GM23338 (cell line): ENCODE measurements around the gene PSMD5. TPM values are rescaled to one million over a fixed set of nuclear protein-coding genes. Genes with fewer than 3 reads are reported as not detected.

ENCODE experiments used
- ATAC-seq: fragments of 200-7000 bp; cut with Tn5 transposase; 3 replicates; pipeline ENCODE4 v1.9.1; 2020
- DNase-seq: peaks from one replicate; pipeline ENCODE4 v3.0.0-alpha.2; 2015; ENCODE audit warnings: low spot score
- H2AFZ ChIP-seq: fragments of 200-600 bp; sonication (generic); 2 replicates; pipeline ENCODE4 v1.8.0; 2016; ENCODE audit warnings: antibody characterized with exemption, mild to moderate bottlenecking, moderate library complexity
- H3F3A ChIP-seq: fragments of 200-600 bp; sonication (generic); replicated peaks from 2 replicates; pipeline ENCODE4 v1.8.0; 2017; ENCODE audit warnings: antibody characterized with exemption, mixed run types, low read depth
- H3K27ac ChIP-seq: fragments of 200-600 bp; sonication (generic); 2 replicates; pipeline ENCODE4 v1.6.1; 2016; ENCODE audit warnings: low read depth
- H3K27me3 ChIP-seq: fragments of 200-600 bp; sonication (generic); 2 replicates; pipeline ENCODE4 v1.8.0; 2016; ENCODE audit warnings: mild to moderate bottlenecking, mixed run types, moderate library complexity; ENCODE audit not compliant: insufficient read depth
- H3K36me3 ChIP-seq: fragments of 200-600 bp; sonication (generic); 2 replicates; pipeline ENCODE4 v1.8.0; 2016; ENCODE audit warnings: mild to moderate bottlenecking; ENCODE audit not compliant: insufficient read depth
- H3K4me1 ChIP-seq: fragments of 200-600 bp; sonication (generic); 2 replicates; pipeline ENCODE4 v1.8.0; 2016; ENCODE audit warnings: mild to moderate bottlenecking, moderate library complexity; ENCODE audit not compliant: insufficient read depth
- H3K4me2 ChIP-seq: fragments of 200-600 bp; sonication (generic); 2 replicates; pipeline ENCODE4 v1.7.1; 2017; ENCODE audit warnings: mixed run types
- H3K4me3 ChIP-seq: fragments of 200-600 bp; sonication (generic); 2 replicates; pipeline ENCODE4 v1.6.1; 2016; ENCODE audit warnings: mixed run types
- H3K79me2 ChIP-seq: fragments of 200-600 bp; sonication (generic); replicated peaks from 2 replicates; pipeline ENCODE4 v1.8.0; 2017; ENCODE audit warnings: mild to moderate bottlenecking; ENCODE audit not compliant: insufficient read depth
- H3K9me2 ChIP-seq: fragments of 200-600 bp; sonication (generic); 2 replicates; pipeline ENCODE4 v1.8.0; 2017; ENCODE audit not compliant: insufficient read depth
- H4K20me1 ChIP-seq: fragments of 200-600 bp; sonication (generic); replicated peaks from 2 replicates; pipeline ENCODE4 v1.8.0; 2017; ENCODE audit warnings: mild to moderate bottlenecking; ENCODE audit not compliant: insufficient read depth
- H3K27ac Mint-ChIP-seq: 2 replicates; pipeline ENCODE4 v1.8.0; 2020; ENCODE audit warnings: inconsistent platforms, mild to moderate bottlenecking, moderate library complexity, mixed read lengths
- H3K27me3 Mint-ChIP-seq: 3 replicates; pipeline ENCODE4 v1.8.0; 2022; ENCODE audit warnings: low read depth, mild to moderate bottlenecking, moderate library complexity, mixed read lengths, inconsistent platforms; ENCODE audit not compliant: insufficient read depth, poor library complexity
- H3K36me3 Mint-ChIP-seq: 3 replicates; pipeline ENCODE4 v1.8.0; 2021; ENCODE audit warnings: low read depth, mild to moderate bottlenecking, inconsistent platforms, moderate library complexity, mixed read lengths
- H3K4me1 Mint-ChIP-seq: 3 replicates; pipeline ENCODE4 v1.8.0; 2020; ENCODE audit warnings: mild to moderate bottlenecking, inconsistent platforms, mixed read lengths
- H3K4me3 Mint-ChIP-seq: 3 replicates; pipeline ENCODE4 v1.8.0; 2021; ENCODE audit warnings: moderate library complexity, mild to moderate bottlenecking, inconsistent platforms, mixed read lengths
- H3K9me3 Mint-ChIP-seq: 3 replicates; pipeline ENCODE4 v1.8.0; 2020; ENCODE audit warnings: moderate library complexity, mild to moderate bottlenecking, inconsistent platforms, mixed read lengths
- CREB1 ChIP-seq: fragments of 250-450 bp; sonication (Bioruptor Pico); IDR thresholded peaks from 2 replicates; pipeline ENCODE4 v1.5.0; 2020; ENCODE audit warnings: low read depth, mild to moderate bottlenecking, moderate library complexity
- ETS1 ChIP-seq: IDR thresholded peaks from 2 replicates; pipeline ENCODE4 v1.6.1; 2016; ENCODE audit warnings: antibody characterized with exemption
- EZH2 ChIP-seq: fragments of 200-600 bp; sonication (generic); IDR thresholded peaks from one replicate; pipeline ENCODE4 v1.8.0; 2017; ENCODE audit warnings: antibody characterized with exemption, mild to moderate bottlenecking, low read depth; ENCODE audit not compliant: unreplicated experiment
- EZH2phosphoT487 ChIP-seq: fragments of 200-600 bp; sonication (generic); IDR thresholded peaks from one replicate; pipeline ENCODE4 v1.8.1; 2018; ENCODE audit warnings: antibody characterized with exemption; ENCODE audit not compliant: unreplicated experiment
- JUNB ChIP-seq: IDR thresholded peaks from one replicate; pipeline ENCODE4 v1.6.1; 2016; ENCODE audit warnings: antibody characterized with exemption; ENCODE audit not compliant: unreplicated experiment
- NANOG ChIP-seq: IDR thresholded peaks from 2 replicates; pipeline ENCODE4 v1.6.1; 2016; ENCODE audit warnings: antibody characterized with exemption, borderline replicate concordance
- POLR2AphosphoS5 ChIP-seq: IDR thresholded peaks from 2 replicates; pipeline ENCODE4 v1.6.1; 2016; ENCODE audit warnings: antibody characterized with exemption, low read depth
- STAT1 ChIP-seq: IDR thresholded peaks from one replicate; pipeline ENCODE4 v1.6.1; 2016; ENCODE audit warnings: antibody characterized with exemption; ENCODE audit not compliant: unreplicated experiment
- ZNF114 ChIP-seq: fragments of 250-450 bp; sonication (Bioruptor Pico); IDR thresholded peaks from 2 replicates; pipeline ENCODE4 v1.5.0; 2020; ENCODE audit warnings: mild to moderate bottlenecking, moderate library complexity
- ZNF331 ChIP-seq: fragments of 250-450 bp; sonication (Bioruptor Pico); IDR thresholded peaks from 2 replicates; pipeline ENCODE4 v1.5.0; 2020; ENCODE audit warnings: low read depth, mild to moderate bottlenecking, moderate library complexity
- ZNF462 ChIP-seq: fragments of 250-450 bp; sonication (Bioruptor Pico); IDR thresholded peaks from 2 replicates; pipeline ENCODE4 v1.5.0; 2020; ENCODE audit warnings: mild to moderate bottlenecking, moderate library complexity
- polyA plus RNA-seq: library from polyadenylated mRNA; unstranded; fragments of >200 nt; fragmentation: Nextera tagmentation; extraction: Ambion mirVana; gene quantifications from 2 replicates; pipeline ENCODE4 v1.2.1, GENCODE V29; 2016
- total RNA-seq: library from RNA; depleted of rRNA; stranded (reverse); fragments of >200 nt; shearing (Covaris generic); gene quantifications from 2 replicates; pipeline ENCODE4 v1.2.3, GENCODE V29; 2014
- TF ChIP-seq, protein P1 (sequence below): IDR thresholded peaks from one replicate; pipeline ENCODE4 v1.6.1; 2018; ENCODE audit warnings: antibody characterized with exemption; ENCODE audit not compliant: unreplicated experiment
- TF ChIP-seq, protein P2 (sequence below), 2 experiments: fragments of 200-600 bp in 1 of 2; sonication (generic) in 1 of 2; conservative IDR thresholded peaks; 2 replicates each; pipeline versions ENCODE4 v1.5.1 to v1.6.1; 2016 to 2017; ENCODE audit warnings: antibody characterized with exemption in 2 of 2, low read depth in 2 of 2, mild to moderate bottlenecking in 2 of 2, moderate library complexity in 1 of 2

PSMD5 gene
- total and polyA plus RNA-seq, 2 experiments from 2014 or later: 23.9 to 40.5 TPM

DNA sequence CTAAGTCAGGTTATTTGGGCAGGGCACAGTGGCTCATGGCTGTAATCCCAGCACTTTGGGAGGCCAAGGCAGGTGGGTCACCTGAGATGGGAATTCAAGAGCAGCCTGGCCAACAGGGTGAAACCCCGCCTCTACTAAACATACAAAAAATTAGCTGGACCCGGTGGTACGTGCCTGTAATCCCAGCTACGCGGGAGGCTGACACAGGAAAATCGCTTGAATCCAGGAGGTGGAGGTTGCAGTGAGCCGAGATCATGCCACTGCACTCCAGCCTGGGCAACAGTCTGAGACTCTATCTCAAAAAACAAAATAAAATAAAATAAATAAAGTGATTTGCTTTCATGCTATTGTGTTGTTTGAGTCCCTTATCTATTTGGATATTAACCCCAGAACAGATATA, 41.3 kb downstream of the PSMD5 start:
- no peak overlapping the region for H3K4me2 ChIP-seq
- H3K4me3 Mint-ChIP-seq: no peak overlapping the region
- TF ChIP-seq JUNB (no peak), EZH2 (no peak), STAT1 (no peak), NANOG (no peak), ZNF462 (CRISPR knock-in tag) (no peak), ZNF114 (CRISPR knock-in tag) (no peak), CREB1 (CRISPR knock-in tag) (no peak), POLR2AphosphoS5 (no peak), ZNF331 (CRISPR knock-in tag) (no peak), ETS1 (no peak), EZH2phosphoT487 (no peak)
- TF ChIP-seq, protein P1, sequence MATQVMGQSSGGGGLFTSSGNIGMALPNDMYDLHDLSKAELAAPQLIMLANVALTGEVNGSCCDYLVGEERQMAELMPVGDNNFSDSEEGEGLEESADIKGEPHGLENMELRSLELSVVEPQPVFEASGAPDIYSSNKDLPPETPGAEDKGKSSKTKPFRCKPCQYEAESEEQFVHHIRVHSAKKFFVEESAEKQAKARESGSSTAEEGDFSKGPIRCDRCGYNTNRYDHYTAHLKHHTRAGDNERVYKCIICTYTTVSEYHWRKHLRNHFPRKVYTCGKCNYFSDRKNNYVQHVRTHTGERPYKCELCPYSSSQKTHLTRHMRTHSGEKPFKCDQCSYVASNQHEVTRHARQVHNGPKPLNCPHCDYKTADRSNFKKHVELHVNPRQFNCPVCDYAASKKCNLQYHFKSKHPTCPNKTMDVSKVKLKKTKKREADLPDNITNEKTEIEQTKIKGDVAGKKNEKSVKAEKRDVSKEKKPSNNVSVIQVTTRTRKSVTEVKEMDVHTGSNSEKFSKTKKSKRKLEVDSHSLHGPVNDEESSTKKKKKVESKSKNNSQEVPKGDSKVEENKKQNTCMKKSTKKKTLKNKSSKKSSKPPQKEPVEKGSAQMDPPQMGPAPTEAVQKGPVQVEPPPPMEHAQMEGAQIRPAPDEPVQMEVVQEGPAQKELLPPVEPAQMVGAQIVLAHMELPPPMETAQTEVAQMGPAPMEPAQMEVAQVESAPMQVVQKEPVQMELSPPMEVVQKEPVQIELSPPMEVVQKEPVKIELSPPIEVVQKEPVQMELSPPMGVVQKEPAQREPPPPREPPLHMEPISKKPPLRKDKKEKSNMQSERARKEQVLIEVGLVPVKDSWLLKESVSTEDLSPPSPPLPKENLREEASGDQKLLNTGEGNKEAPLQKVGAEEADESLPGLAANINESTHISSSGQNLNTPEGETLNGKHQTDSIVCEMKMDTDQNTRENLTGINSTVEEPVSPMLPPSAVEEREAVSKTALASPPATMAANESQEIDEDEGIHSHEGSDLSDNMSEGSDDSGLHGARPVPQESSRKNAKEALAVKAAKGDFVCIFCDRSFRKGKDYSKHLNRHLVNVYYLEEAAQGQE: no peak
- TF ChIP-seq, protein P2, sequence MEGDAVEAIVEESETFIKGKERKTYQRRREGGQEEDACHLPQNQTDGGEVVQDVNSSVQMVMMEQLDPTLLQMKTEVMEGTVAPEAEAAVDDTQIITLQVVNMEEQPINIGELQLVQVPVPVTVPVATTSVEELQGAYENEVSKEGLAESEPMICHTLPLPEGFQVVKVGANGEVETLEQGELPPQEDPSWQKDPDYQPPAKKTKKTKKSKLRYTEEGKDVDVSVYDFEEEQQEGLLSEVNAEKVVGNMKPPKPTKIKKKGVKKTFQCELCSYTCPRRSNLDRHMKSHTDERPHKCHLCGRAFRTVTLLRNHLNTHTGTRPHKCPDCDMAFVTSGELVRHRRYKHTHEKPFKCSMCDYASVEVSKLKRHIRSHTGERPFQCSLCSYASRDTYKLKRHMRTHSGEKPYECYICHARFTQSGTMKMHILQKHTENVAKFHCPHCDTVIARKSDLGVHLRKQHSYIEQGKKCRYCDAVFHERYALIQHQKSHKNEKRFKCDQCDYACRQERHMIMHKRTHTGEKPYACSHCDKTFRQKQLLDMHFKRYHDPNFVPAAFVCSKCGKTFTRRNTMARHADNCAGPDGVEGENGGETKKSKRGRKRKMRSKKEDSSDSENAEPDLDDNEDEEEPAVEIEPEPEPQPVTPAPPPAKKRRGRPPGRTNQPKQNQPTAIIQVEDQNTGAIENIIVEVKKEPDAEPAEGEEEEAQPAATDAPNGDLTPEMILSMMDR (conservative IDR thresholded peaks at IDR 0.05; ENCODE audit: low read depth in 2 of 2): no peak
- no peaks in the 10 kb centered on the region for H3K36me3 ChIP-seq
- DNase-seq (no peak), ATAC-seq (no peak)
- H3K9me3 Mint-ChIP-seq: peaks cover 24% of the 10 kb centered on the region
- no peaks in the 10 kb centered on the region for H3K27me3 ChIP-seq
- H3K4me1 ChIP-seq: no peaks in the 10 kb centered on the region
- H3K36me3 Mint-ChIP-seq: peaks cover 15% of the 10 kb centered on the region
- no peaks in the 10 kb centered on the region for H3F3A ChIP-seq
- no peaks in the 10 kb centered on the region for H3K9me2 ChIP-seq
- peaks cover 1% of the 10 kb centered on the region for H3K27me3 Mint-ChIP-seq
- no peak overlapping the region for H3K4me3 ChIP-seq
- H2AFZ ChIP-seq: no peak overlapping the region
- no peak overlapping the region for H3K27ac ChIP-seq
- no peak overlapping the region for H3K27ac Mint-ChIP-seq
- no peaks in the 10 kb centered on the region for H3K4me1 Mint-ChIP-seq
- no peaks in the 10 kb centered on the region for H4K20me1 ChIP-seq
- H3K79me2 ChIP-seq: no peaks in the 10 kb centered on the region
